NCI-H1417 treated with DMSO at 0.1 percent for 48 hours (cell line): ENCODE results near the gene CCDC39.

Source experiments
- DNase-seq: peaks from one replicate; lab custom pipeline; 2025; lab: John Stamatoyannopoulos, UW

CCDC39 gene

GRCh38 chr3:180679178-180680096 is at the start of gene CCDC39:
Gene CCDC39 (minus strand): TSS chr3:180679489. CDS start chr3:180679380, 109 bp downstream.
- DNase-seq = peak; percentile 96

GRCh38 chr3:180720012-180720411 is 40.7 kb upstream of the CCDC39 start:
- no peak for DNase-seq

GRCh38 chr3:180707896-180708295 is 28.6 kb upstream of the CCDC39 start:
- DNase-seq = no peak

DNA sequence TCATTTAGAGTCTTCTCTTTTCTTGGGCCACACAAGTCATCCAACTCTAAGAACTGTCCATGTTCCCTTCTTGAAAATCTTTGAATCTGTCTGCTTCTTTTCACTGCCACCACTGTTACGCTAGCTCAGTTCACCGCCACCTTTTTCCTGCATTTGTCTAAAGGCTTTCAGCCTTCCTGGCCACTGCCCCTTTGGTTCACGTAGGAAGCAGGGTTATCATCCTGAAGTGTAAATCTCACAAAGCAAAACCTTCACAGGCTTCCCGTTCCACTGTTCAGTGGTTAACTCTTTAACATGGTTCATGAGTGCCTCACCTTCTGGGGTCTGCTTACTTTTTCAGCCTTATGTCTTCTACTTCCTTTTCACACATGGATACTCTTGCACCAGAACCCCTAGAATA is 26.3 kb upstream of the CCDC39 start:
- no peak for DNase-seq

DNA sequence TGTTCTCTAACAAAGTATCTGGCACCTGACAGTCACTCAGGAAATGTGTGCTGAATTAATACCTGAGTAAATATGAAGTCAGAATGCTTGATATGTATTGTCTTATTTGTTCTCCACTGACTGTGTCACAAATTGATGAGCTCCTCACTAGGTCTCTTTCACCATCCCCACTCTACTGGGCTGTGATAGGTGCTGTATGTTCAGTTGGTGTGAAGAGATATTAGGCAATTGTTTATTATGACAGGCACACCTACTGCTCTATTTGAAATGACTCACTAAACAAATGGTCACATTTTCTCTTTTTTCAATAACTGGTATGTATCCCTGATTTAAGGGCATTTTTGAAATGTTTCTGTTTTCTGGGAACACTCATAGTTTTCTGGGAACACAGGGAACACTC is 25.2 kb upstream of the CCDC39 start:
- no peak for DNase-seq

DNA sequence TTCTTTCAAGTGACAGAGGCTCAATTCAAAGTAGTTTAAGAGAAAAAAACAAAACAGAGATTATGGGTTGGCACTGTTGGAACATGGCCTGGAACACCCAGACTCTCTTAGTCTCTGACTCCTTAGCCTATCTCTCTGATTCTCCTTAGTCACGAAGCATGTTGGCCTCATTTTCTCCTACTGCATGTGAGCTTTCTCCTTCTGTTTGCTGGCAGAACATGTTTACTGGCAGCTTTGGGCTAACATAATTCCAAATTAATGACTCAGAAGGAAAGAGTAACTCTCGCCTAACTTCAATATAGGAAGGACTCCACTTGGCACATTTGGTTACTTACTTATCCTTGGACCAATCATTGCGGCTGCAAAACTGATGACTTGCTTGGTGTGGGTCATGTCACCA is 21.7 kb upstream of the CCDC39 start:
- no peak for DNase-seq

- DNase-seq = no peak
These were observed 19.5 kb upstream of the CCDC39 start for GRCh38 chr3:180698760-180699270.

GRCh38 chr3:180694321-180694720 is 15.0 kb upstream of the CCDC39 start:
- DNase-seq = no peak

DNA sequence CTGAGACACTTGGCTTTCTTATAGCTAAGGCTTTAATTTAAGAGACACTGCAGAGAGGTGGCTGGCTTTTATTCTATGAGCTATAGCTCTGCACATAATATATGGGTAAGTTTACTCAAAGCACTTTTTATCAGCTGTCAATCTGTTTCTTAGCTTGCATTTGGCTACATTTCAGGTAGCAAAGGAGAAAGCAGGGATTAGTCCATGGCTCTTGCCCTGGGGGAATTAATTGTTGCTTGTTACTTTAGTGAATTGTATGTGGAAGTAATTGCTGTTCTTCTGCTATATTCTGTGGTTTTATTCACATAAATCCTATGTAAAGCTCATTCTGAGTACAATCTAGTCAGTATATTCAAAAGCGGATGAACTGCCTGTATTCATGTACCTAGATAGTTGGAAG is 14.4 kb upstream of the CCDC39 start:
- no peak for DNase-seq

DNA sequence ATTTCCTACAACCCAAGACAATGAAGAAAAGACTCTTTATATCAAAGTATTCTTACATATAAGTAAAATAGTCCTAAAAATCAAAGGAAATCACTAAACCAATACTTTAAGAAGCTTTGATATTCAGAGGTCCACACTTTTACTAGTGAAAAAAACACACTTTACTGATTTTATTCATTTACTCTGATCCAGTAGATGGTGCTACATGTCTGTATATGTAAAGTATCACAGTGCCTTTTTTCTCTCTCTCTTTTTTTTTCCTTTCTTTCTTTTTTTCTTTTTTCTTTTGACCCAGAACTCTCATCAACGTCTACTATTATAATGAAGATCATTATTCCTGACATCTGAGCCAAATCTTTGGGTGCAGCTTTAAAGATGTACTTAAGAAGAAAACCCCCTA is 10.8 kb upstream of the CCDC39 start:
- DNase-seq = peak; percentile 56

DNA sequence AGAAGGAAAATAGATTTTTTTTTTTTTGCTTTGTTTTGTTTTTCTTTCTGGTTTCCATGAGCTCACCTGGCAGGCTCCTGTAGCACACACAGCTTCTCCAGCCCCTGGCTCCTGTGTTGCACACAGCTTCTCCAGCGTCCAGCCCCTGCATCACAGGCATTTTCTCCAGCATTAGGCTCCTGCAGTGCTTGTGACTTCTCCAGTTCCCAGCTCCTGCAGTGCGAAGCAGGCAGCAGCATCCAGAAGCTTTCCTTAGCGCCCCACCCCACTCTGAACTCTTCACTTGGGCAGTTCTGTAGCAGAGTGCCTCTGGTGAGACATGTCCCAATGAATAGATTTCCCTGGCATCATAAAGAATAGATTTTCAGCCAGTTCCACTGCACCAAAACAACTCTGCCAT is 5.5 kb upstream of the CCDC39 start:
- no peak for DNase-seq

GRCh38 chr3:180683816-180684215 is 4.5 kb upstream of the CCDC39 start:
- DNase-seq = no peak

GRCh38 chr3:180680097-180680430 is 775 bp upstream of the CCDC39 start:
- peak; percentile 83 for DNase-seq

DNA sequence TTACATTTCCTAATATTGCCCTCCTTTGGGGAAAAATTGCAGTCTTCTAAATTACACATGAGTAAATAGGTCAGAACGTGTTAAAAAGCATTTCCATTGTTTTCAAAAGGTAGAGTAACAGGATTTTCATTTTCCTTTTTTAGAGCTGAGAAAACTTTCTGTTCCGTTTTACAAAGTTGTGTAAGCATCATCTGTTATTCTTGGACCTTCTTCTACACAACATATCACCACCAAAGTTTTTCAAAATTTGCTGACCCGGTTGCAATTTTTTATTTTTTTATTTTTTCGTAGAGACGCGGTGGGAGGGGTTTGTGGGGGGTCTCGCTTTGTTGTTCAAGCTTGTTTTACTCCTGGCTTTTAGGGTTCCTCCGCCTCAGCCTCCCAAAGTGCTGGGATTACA is 1.1 kb downstream of the CCDC39 start:
- DNase-seq = no peak

- DNase-seq = no peak
These were observed 17.8 kb downstream of the CCDC39 start for GRCh38 chr3:180661444-180661843.

DNA sequence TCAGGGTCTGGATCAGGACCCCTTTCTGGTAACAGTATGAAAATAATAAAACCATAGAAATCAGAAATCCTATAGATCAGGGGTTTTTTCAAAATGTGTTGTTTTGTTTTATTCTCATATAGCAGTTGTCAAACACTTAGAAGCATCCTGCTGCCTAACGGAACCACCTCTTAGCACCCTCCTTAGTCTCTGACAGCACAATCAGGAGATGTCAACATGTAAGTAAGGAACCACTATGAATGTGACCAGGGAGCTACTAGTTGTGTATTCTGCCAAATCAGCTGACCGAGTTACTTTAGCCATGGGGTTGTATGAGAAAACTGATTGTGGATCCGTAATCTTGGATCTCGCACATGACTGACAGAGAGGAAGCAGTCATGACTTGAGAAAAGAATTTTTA is 22.2 kb downstream of the CCDC39 start:
- DNase-seq = no peak

GRCh38 chr3:180656406-180656805 is 22.9 kb downstream of the CCDC39 start:
- DNase-seq = no peak

DNA sequence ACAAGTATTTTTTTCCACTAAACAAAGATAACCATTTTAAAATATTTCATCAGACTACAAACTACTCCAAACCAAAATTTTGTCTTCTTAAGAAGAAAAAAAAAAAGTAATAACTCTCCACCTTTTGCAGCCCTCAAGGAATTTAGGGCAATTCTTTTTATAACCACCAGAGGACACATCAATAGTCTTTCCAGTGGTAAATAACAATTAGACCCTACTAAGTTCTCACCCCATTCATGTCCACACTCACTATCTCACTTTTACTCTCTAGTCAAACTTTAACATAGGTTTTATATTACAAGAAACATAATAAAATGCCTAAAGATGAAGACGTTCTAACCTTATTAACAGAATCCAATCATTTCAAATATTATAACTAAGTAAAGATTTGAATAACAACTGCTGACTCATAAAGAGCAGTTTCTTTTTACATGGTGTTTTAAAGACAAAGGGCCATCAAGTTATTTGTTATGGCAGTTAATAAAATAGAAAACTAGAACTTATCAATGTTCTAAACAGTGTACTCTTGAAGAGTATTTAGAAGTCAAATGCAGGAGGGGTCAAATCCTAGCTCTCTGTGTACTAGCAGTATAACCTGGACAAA is 33.0 kb downstream of the CCDC39 start:
- no peak for DNase-seq

GRCh38 chr3:180640987-180641386 is 38.3 kb downstream of the CCDC39 start:
- no peak for DNase-seq

DNA sequence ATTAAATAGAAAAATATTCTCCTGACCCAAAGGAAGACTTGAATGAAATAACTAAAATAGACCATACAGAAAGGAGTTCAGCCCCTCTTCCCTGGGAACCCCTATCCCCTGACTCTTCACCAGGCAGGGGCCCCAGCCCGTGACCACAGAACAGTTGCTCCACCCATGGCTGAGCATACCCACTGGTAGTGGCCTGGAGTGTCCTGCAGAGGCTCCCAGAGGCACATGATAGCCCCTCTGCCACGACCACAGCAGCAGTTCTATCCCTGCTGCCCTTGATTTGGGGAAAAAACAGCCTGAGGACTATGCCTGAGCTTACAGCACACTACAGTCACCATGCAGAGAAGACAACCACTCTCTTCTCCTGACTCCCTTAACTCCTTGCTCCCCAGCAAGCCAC is 45.6 kb downstream of the CCDC39 start:
- DNase-seq = no peak

- DNase-seq = no peak
These were observed 48.0 kb downstream of the CCDC39 start for GRCh38 chr3:180631317-180631716.

GRCh38 chr3:180630371-180630770 is 48.9 kb downstream of the CCDC39 start:
- no peak for DNase-seq

DNA sequence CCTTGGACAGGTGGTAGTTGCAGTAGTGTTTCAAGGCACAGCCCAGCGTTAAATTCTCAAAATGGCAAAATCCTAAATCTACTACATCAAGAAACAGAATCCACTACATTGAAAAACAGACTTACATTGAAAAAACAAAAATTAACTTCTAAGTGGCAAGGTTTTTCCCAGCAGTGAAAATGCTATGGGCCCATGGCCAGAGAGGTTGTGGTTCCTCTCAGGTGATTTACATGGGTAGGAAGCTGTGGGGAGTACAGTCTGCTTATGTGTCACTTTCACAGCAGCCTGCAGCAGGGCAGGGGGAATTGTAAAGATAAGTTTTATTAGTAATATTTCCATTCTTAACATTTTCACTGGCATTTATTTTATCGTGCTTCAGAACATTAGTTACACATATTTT is 52.4 kb downstream of the CCDC39 start:
- no peak for DNase-seq
